Skeletal muscle satellite cell (primary cell): ENCODE data around the gene CTNNA1.
"Not testable (repeated sequence)": the region's sequence is repeated elsewhere in the genome, so short reads cannot be mapped to it uniquely, and the experiment has no call there.

ENCODE experiments used
- H3K27me3 ChIP-seq: 2 replicates; pipeline ENCODE4 v1.7.0; 2013; ENCODE audit warnings: low read length; ENCODE audit not compliant: control insufficient read depth, insufficient read depth
- H3K36me3 ChIP-seq: 2 replicates; pipeline ENCODE4 v1.7.0; 2013; ENCODE audit warnings: mild to moderate bottlenecking, control low read depth, low read length; ENCODE audit not compliant: insufficient read depth
- H3K4me1 ChIP-seq: 2 replicates; pipeline ENCODE4 v1.7.0; 2013; ENCODE audit warnings: low read length; ENCODE audit not compliant: control insufficient read depth, insufficient read depth
- H3K4me2 ChIP-seq: 2 replicates; pipeline ENCODE4 v1.7.0; 2013; ENCODE audit warnings: mild to moderate bottlenecking, low read length
- H3K4me3 ChIP-seq: 2 replicates; pipeline ENCODE4 v1.7.0; 2013; ENCODE audit warnings: low read length
- H3K9ac ChIP-seq: 2 replicates; pipeline ENCODE4 v1.7.0; 2013; ENCODE audit warnings: mild to moderate bottlenecking, low read depth, low read length, moderate library complexity
- H3K9me3 ChIP-seq: replicated peaks from 2 replicates; pipeline ENCODE4 v1.7.0; 2013; ENCODE audit warnings: mild to moderate bottlenecking, control low read depth, low read length

The CTNNA1 gene

GRCh38 chr5:138824516-138824915 lies 71.3 kb downstream of the CTNNA1 start:
- H3K9me3 ChIP-seq, result no peaks in the 10 kb centered on the region
- H3K27me3 ChIP-seq, result no peaks in the 10 kb centered on the region
- peaks cover under 1% of the 10 kb centered on the region for H3K4me1 ChIP-seq
- H3K4me2 ChIP-seq, result no peak overlapping the region
- no peak overlapping the region for H3K9ac ChIP-seq
- H3K4me3 ChIP-seq, result no peak overlapping the region
- peaks cover 45% of the 10 kb centered on the region for H3K36me3 ChIP-seq

- peaks cover 43% of the 10 kb centered on the region for H3K36me3 ChIP-seq
- no peak overlapping the region for H3K4me2 ChIP-seq
- H3K4me1 ChIP-seq, result no peaks in the 10 kb centered on the region
- H3K9me3 ChIP-seq, result no peaks in the 10 kb centered on the region
- H3K4me3 ChIP-seq, result no peak overlapping the region
- no peaks in the 10 kb centered on the region for H3K27me3 ChIP-seq
- no peak overlapping the region for H3K9ac ChIP-seq
Measured at GRCh38 chr5:138824924-138825863, 72.0 kb downstream of the CTNNA1 start.

GRCh38 chr5:138828556-138828955 lies 75.3 kb downstream of the CTNNA1 start:
- H3K36me3 ChIP-seq, result peaks cover 43% of the 10 kb centered on the region
- H3K27me3 ChIP-seq, result no peaks in the 10 kb centered on the region
- no peaks in the 10 kb centered on the region for H3K9me3 ChIP-seq
- H3K4me2 ChIP-seq, result no peak overlapping the region
- no peak overlapping the region for H3K4me3 ChIP-seq
- H3K4me1 ChIP-seq, result peaks cover 18% of the 10 kb centered on the region
- H3K9ac ChIP-seq, result no peak overlapping the region

- Histone ChIP-seq H3K36me3 (peaks cover 43% of the 10 kb centered on the region), H3K9me3 (no peaks in the 10 kb centered on the region), H3K4me2 (no peak overlapping the region), H3K27me3 (no peaks in the 10 kb centered on the region), H3K9ac (no peak overlapping the region), H3K4me1 (peaks cover 18% of the 10 kb centered on the region), H3K4me3 (no peak overlapping the region)
Measured at GRCh38 chr5:138829341-138829740, 76.1 kb downstream of the CTNNA1 start.

GRCh38 chr5:138831703-138832102 lies 78.5 kb downstream of the CTNNA1 start:
- Histone ChIP-seq H3K4me2 (no peak overlapping the region), H3K4me1 (peaks cover 18% of the 10 kb centered on the region), H3K27me3 (no peaks in the 10 kb centered on the region), H3K36me3 (peaks cover 21% of the 10 kb centered on the region), H3K4me3 (no peak overlapping the region), H3K9ac (no peak overlapping the region), H3K9me3 (no peaks in the 10 kb centered on the region)

- Histone ChIP-seq H3K4me2 (no peak overlapping the region), H3K36me3 (peaks cover 16% of the 10 kb centered on the region), H3K4me3 (no peak overlapping the region), H3K4me1 (peaks cover 18% of the 10 kb centered on the region), H3K27me3 (no peaks in the 10 kb centered on the region), H3K9ac (no peak overlapping the region), H3K9me3 (no peaks in the 10 kb centered on the region)
Measured at GRCh38 chr5:138832218-138832617, 79.0 kb downstream of the CTNNA1 start.

- Histone ChIP-seq H3K9me3 (no peaks in the 10 kb centered on the region), H3K4me2 (no peak overlapping the region), H3K36me3 (peaks cover 9% of the 10 kb centered on the region), H3K4me1 (peaks cover 18% of the 10 kb centered on the region), H3K9ac (no peak overlapping the region), H3K4me3 (no peak overlapping the region), H3K27me3 (no peaks in the 10 kb centered on the region)
Measured at GRCh38 chr5:138833080-138833479, 79.9 kb downstream of the CTNNA1 start.

GRCh38 chr5:138833726-138834480 lies 80.7 kb downstream of the CTNNA1 start:
- Histone ChIP-seq H3K9me3 (no peaks in the 10 kb centered on the region), H3K9ac (no peak overlapping the region), H3K4me3 (no peak overlapping the region), H3K36me3 (peaks cover 6% of the 10 kb centered on the region), H3K4me1 (peaks cover 18% of the 10 kb centered on the region), H3K4me2 (no peak overlapping the region), H3K27me3 (no peaks in the 10 kb centered on the region)

GRCh38 chr5:138834853-138835252 lies 81.6 kb downstream of the CTNNA1 start:
- peaks cover 18% of the 10 kb centered on the region for H3K4me1 ChIP-seq
- not testable (repeated sequence) for H3K27me3 ChIP-seq, H3K9ac ChIP-seq, H3K4me3 ChIP-seq, H3K9me3 ChIP-seq, H3K36me3 ChIP-seq, H3K4me2 ChIP-seq

GRCh38 chr5:138837160-138837559 lies 83.9 kb downstream of the CTNNA1 start:
- H3K9ac ChIP-seq, result no peak overlapping the region
- peaks cover 6% of the 10 kb centered on the region for H3K4me1 ChIP-seq
- H3K36me3 ChIP-seq, result no peaks in the 10 kb centered on the region
- no peaks in the 10 kb centered on the region for H3K9me3 ChIP-seq
- no peak overlapping the region for H3K4me2 ChIP-seq
- H3K27me3 ChIP-seq, result no peaks in the 10 kb centered on the region
- no peak overlapping the region for H3K4me3 ChIP-seq

- H3K9ac ChIP-seq, result no peak overlapping the region
- peaks cover 23% of the 10 kb centered on the region for H3K4me1 ChIP-seq
- no peaks in the 10 kb centered on the region for H3K9me3 ChIP-seq
- H3K4me3 ChIP-seq, result no peak overlapping the region
- no peak overlapping the region for H3K4me2 ChIP-seq
- no peaks in the 10 kb centered on the region for H3K27me3 ChIP-seq
- H3K36me3 ChIP-seq, result no peaks in the 10 kb centered on the region
Measured at GRCh38 chr5:138840103-138840502, 86.9 kb downstream of the CTNNA1 start.
